Fibroblast of skin of right quadriceps (primary cell): ENCODE data around the gene KRTAP12-4.
"Not testable (repeated sequence)": the region's sequence is repeated elsewhere in the genome, so short reads cannot be mapped to it uniquely, and the experiment has no call there.

Source experiments
- DNase-seq: peaks from one replicate; pipeline ENCODE4 v3.0.0-alpha.2; 2013

The KRTAP12-4 gene

GRCh38 chr21:44653656-44654575, 543 bp downstream of the KRTAP12-4 start:
- DNase-seq = no peak

GRCh38 chr21:44653123-44653522, 1.3 kb downstream of the KRTAP12-4 start:
- DNase-seq = no peak

GRCh38 chr21:44650973-44651675, 3.3 kb downstream of the KRTAP12-4 start:
- DNase-seq = no peak

- DNase-seq = no peak
These were observed 4.0 kb downstream of the KRTAP12-4 start for GRCh38 chr21:44650265-44650972.

GRCh38 chr21:44649521-44650100, 4.8 kb downstream of the KRTAP12-4 start:
- DNase-seq = no peak

GRCh38 chr21:44648557-44649311, 5.7 kb downstream of the KRTAP12-4 start:
- no peak for DNase-seq

- no peak for DNase-seq
These were observed 7.3 kb downstream of the KRTAP12-4 start for GRCh38 chr21:44647222-44647552.

- not testable (repeated sequence) for DNase-seq
These were observed 7.9 kb downstream of the KRTAP12-4 start, which contains the start of gene KRTAP10-11 for GRCh38 chr21:44646366-44647221. Gene KRTAP10-11 (plus strand): TSS chr21:44646414. CDS start chr21:44646459, 45 bp downstream.

- no peak for DNase-seq
These were observed 9.6 kb downstream of the KRTAP12-4 start for GRCh38 chr21:44644878-44645277.

- DNase-seq = no peak
These were observed 10.6 kb downstream of the KRTAP12-4 start for GRCh38 chr21:44643741-44644310.

- no peak for DNase-seq
These were observed 13.7 kb downstream of the KRTAP12-4 start for GRCh38 chr21:44640761-44641160.

GRCh38 chr21:44639331-44639655, 15.2 kb downstream of the KRTAP12-4 start:
- no peak for DNase-seq

- not testable (repeated sequence) for DNase-seq
These were observed 15.7 kb downstream of the KRTAP12-4 start for GRCh38 chr21:44638506-44639330.

GRCh38 chr21:44637851-44638348, 16.6 kb downstream of the KRTAP12-4 start:
- DNase-seq = not testable (repeated sequence)

- no peak for DNase-seq
These were observed 17.2 kb downstream of the KRTAP12-4 start, which contains the start of gene KRTAP10-10 for GRCh38 chr21:44637018-44637850. Gene KRTAP10-10 (plus strand): TSS chr21:44637356. CDS start chr21:44637418, 62 bp downstream.

GRCh38 chr21:44636209-44637017, 18.0 kb downstream of the KRTAP12-4 start:
- no peak for DNase-seq

GRCh38 chr21:44632067-44632466, 22.4 kb downstream of the KRTAP12-4 start:
- no peak for DNase-seq

GRCh38 chr21:44630440-44630839, 24.0 kb downstream of the KRTAP12-4 start:
- no peak for DNase-seq
